ENCODE results near the gene DNAJC11.

Gene DNAJC11

DNA sequence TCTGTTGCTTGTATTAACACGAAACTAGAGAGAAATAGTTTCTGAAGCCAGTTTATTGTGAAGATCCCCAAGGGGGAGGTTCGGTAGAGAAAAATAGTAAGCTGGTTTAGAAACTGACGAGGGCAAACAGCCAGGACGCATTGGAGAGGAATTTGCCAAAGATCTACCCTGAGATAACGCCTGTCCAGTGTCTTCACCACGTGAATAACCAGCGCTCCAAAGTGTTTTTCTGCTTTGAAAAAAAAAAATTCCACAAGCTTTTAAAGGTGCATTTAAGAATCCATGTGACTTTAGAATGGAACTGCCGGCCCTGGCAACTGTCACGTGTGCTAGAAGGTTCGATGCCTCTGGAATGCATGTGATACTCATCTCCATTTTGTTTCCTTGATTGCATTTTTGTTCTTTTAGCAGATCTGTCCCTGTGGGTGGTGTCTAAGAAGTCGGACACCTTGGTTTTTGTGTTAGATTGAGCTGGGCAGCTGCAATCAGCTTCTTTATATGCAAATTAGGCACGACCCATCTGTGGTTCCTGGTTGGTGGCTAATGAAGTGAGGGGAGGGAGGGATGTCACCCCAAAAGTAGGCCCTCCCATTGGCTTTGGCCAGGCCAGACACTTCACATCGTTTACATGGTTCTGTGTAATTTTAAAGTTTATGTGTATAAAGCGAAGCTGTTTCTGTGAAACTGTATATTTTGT is 78.2 kb downstream of the DNAJC11 start:
- Histone ChIP-seq H3K4me1 (ENCODE audit: control insufficient read depth in 2 of 2, insufficient read depth in 1 of 2, low read depth in 1 of 2, low read length in 2 of 2) (peaks cover 5 to 8% of the 10 kb centered on the region in 2 donors), H2AK5ac (ENCODE audit: low read depth, low read length) (no peak overlapping the region)
- WGBS, 2 donors (ENCODE audit: extremely low coverage in 2 of 2, insufficient read length in 2 of 2, insufficient replicate concordance in 1 of 2): no CpG with 5 or more reads among the region's 14 CpGs

DNA sequence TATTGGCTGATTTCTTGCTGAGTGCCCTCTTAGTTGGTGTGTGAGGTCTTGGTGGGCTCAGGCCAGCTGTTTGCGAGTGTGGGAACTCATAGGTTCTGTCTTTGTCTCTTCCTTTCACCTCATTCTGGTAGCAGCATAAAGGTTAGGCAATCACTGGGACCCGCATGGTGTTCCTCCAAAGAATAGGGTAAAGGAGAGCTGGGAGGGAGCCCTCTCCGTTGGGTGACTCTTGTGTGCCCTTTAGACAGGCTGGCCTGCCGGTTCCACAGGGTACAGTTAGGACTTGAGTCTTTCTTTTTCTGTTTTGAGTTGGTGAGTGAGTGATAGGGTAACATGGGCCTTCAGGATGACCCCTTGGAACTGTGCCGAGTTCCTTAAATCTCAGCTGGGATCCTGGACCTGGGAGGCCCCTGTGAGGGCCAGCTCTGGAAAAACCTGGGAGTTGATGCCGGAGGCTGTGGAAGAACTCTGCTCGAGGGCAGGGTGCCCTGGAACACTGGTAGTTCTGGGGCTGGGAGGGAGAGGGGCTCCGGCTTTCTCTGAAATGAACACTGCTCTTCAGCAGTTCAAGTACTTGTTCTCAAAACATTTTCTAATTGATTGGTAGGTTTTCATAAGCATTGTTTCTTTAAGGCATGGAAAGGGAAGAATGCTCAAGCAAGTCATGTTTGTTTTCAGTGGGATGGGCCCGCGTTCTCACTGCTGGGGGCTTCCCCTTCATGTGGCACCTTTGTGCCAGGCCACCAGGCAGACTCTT is 79.0 kb downstream of the DNAJC11 start:
- Histone ChIP-seq H2AFZ (ENCODE audit: low read length) (no peak overlapping the region), H2BK15ac (ENCODE audit: low read length) (no peak overlapping the region), H3K9me3 (replicated peaks in 1 of 2; ENCODE audit: control insufficient read depth in 2 of 2, insufficient read depth in 1 of 2, low read depth in 1 of 2, low read length in 2 of 2) (peaks cover 0 to 2% of the 10 kb centered on the region in 2 donors), H3K4me2 (ENCODE audit: insufficient read depth, low read length, poor library complexity, severe bottlenecking) (no peak overlapping the region), H4K91ac (ENCODE audit: low read depth, low read length, poor library complexity) (no peak overlapping the region), H3K4me1 (ENCODE audit: control insufficient read depth in 2 of 2, insufficient read depth in 1 of 2, low read depth in 1 of 2, low read length in 2 of 2) (peaks cover 5 to 8% of the 10 kb centered on the region in 2 donors), H2BK12ac (ENCODE audit: low read length) (no peak overlapping the region), H2BK120ac (ENCODE audit: low read depth, low read length) (no peak overlapping the region), H3K27me3 (ENCODE audit: control insufficient read depth in 3 of 3, insufficient read depth in 3 of 3, low read depth in 1 of 3, low read length in 3 of 3) (peaks cover 0 to 2% (median 0%) of the 10 kb centered on the region in 3 experiments), H3K4ac (ENCODE audit: low read length) (no peak overlapping the region), H3K4me3 (ENCODE audit: low read length in 2 of 2) (no peak overlapping the region), H3K18ac (ENCODE audit: low read length) (no peak overlapping the region), H3K14ac (ENCODE audit: low read length) (no peak overlapping the region), H3K79me1 (ENCODE audit: low read depth, low read length) (peaks cover 22% of the 10 kb centered on the region), H3K36me3 (replicated peaks in 1 of 2; ENCODE audit: control insufficient read depth in 2 of 2, insufficient read depth in 2 of 2, low read length in 2 of 2) (peaks cover 41 to 86% of the 10 kb centered on the region in 2 donors), H4K8ac (ENCODE audit: low read depth, low read length) (no peak overlapping the region), H3K27ac (replicated peaks; ENCODE audit: low read length) (no peak overlapping the region), H3K9ac (ENCODE audit: low read depth, low read length, poor library complexity) (no peak overlapping the region), H2BK5ac (ENCODE audit: low read length) (no peak overlapping the region), H2AK5ac (ENCODE audit: low read depth, low read length) (no peak overlapping the region), H3K23ac (ENCODE audit: low read depth, low read length, poor library complexity) (no peak overlapping the region)
- no peak for DNase-seq (ENCODE audit: low spot score)
- WGBS, 2 donors (ENCODE audit: extremely low coverage in 2 of 2, insufficient read length in 2 of 2, insufficient replicate concordance in 1 of 2): no CpG with 5 or more reads among the region's 10 CpGs

More for the DNA sequence above, 78.2 kb downstream of the DNAJC11 start:
- H3K4me2 ChIP-seq (ENCODE audit: insufficient read depth, low read length, poor library complexity, severe bottlenecking): no peak overlapping the region
- no peak overlapping the region for H2BK12ac ChIP-seq (ENCODE audit: low read length)
- no peak overlapping the region for H2BK15ac ChIP-seq (ENCODE audit: low read length)
- no peak overlapping the region for H3K23ac ChIP-seq (ENCODE audit: low read depth, low read length, poor library complexity)
- H4K8ac ChIP-seq (ENCODE audit: low read depth, low read length): no peak overlapping the region
- H2AFZ ChIP-seq (ENCODE audit: low read length): no peak overlapping the region
- H3K27ac ChIP-seq (replicated peaks; ENCODE audit: low read length): no peak overlapping the region
- H2BK5ac ChIP-seq (ENCODE audit: low read length): no peak overlapping the region
- H4K91ac ChIP-seq (ENCODE audit: low read depth, low read length, poor library complexity): no peak overlapping the region
- peaks cover 0 to 2% of the 10 kb centered on the region in 2 donors for H3K9me3 ChIP-seq (replicated peaks in 1 of 2; ENCODE audit: control insufficient read depth in 2 of 2, insufficient read depth in 1 of 2, low read depth in 1 of 2, low read length in 2 of 2)
- H3K27me3 ChIP-seq (ENCODE audit: control insufficient read depth in 3 of 3, insufficient read depth in 3 of 3, low read depth in 1 of 3, low read length in 3 of 3): peaks cover 0 to 2% (median 0%) of the 10 kb centered on the region in 3 experiments
- H2BK120ac ChIP-seq (ENCODE audit: low read depth, low read length): no peak overlapping the region
- H3K4me3 ChIP-seq (ENCODE audit: low read length in 2 of 2): no peak overlapping the region
- no peak for DNase-seq (ENCODE audit: low spot score)
- no peak overlapping the region for H3K9ac ChIP-seq (ENCODE audit: low read depth, low read length, poor library complexity)
- H3K14ac ChIP-seq (ENCODE audit: low read length): no peak overlapping the region
- H3K18ac ChIP-seq (ENCODE audit: low read length): no peak overlapping the region
- no peak overlapping the region for H3K4ac ChIP-seq (ENCODE audit: low read length)
- H3K36me3 ChIP-seq (replicated peaks in 1 of 2; ENCODE audit: control insufficient read depth in 2 of 2, insufficient read depth in 2 of 2, low read length in 2 of 2): peaks cover 47 to 86% of the 10 kb centered on the region in 2 donors
- peaks cover 24% of the 10 kb centered on the region for H3K79me1 ChIP-seq (ENCODE audit: low read depth, low read length)

GRCh38 chr1:6621429-6622391 is 79.9 kb downstream of the DNAJC11 start:
- Histone ChIP-seq H3K4me3 (ENCODE audit: low read length in 2 of 2) (no peak overlapping the region), H2AFZ (ENCODE audit: low read length) (no peak overlapping the region), H3K36me3 (replicated peaks in 1 of 2; ENCODE audit: control insufficient read depth in 2 of 2, insufficient read depth in 2 of 2, low read length in 2 of 2) (peaks cover 43 to 86% of the 10 kb centered on the region in 2 donors)

More at GRCh38 chr1:6621429-6622391, 79.9 kb downstream of the DNAJC11 start:
- Histone ChIP-seq H2BK120ac (ENCODE audit: low read depth, low read length) (no peak overlapping the region), H3K18ac (ENCODE audit: low read length) (no peak overlapping the region), H3K27ac (replicated peaks; ENCODE audit: low read length) (no peak overlapping the region), H2BK15ac (ENCODE audit: low read length) (no peak overlapping the region), H4K91ac (ENCODE audit: low read depth, low read length, poor library complexity) (no peak overlapping the region), H3K23ac (ENCODE audit: low read depth, low read length, poor library complexity) (peak overlapping the region; percentile 68), H3K79me1 (ENCODE audit: low read depth, low read length) (peaks cover 20% of the 10 kb centered on the region), H3K27me3 (ENCODE audit: control insufficient read depth in 3 of 3, insufficient read depth in 3 of 3, low read depth in 1 of 3, low read length in 3 of 3) (peaks cover 0 to 2% (median 0%) of the 10 kb centered on the region in 3 experiments), H3K4ac (ENCODE audit: low read length) (no peak overlapping the region), H4K8ac (ENCODE audit: low read depth, low read length) (no peak overlapping the region), H3K14ac (ENCODE audit: low read length) (no peak overlapping the region), H2BK12ac (ENCODE audit: low read length) (no peak overlapping the region), H3K9ac (ENCODE audit: low read depth, low read length, poor library complexity) (no peak overlapping the region), H3K9me3 (replicated peaks in 1 of 2; ENCODE audit: control insufficient read depth in 2 of 2, insufficient read depth in 1 of 2, low read depth in 1 of 2, low read length in 2 of 2) (peaks cover 0 to 2% of the 10 kb centered on the region in 2 donors), H2BK5ac (ENCODE audit: low read length) (no peak overlapping the region), H3K4me2 (ENCODE audit: insufficient read depth, low read length, poor library complexity, severe bottlenecking) (no peak overlapping the region), H3K4me1 (ENCODE audit: control insufficient read depth in 2 of 2, insufficient read depth in 1 of 2, low read depth in 1 of 2, low read length in 2 of 2) (peaks cover 5 to 8% of the 10 kb centered on the region in 2 donors), H2AK5ac (ENCODE audit: low read depth, low read length) (no peak overlapping the region)
- no peak for DNase-seq (ENCODE audit: low spot score)
- no CpG with 5 or more reads among the region's 41 CpGs for WGBS, 2 donors (ENCODE audit: extremely low coverage in 2 of 2, insufficient read length in 2 of 2, insufficient replicate concordance in 1 of 2)

Data from neuronal stem cell (in vitro differentiated cells).